Bronchial epithelial cell (primary cell): Measurements from ENCODE around the gene ZNF593OS. TPM values are rescaled to one million over a fixed set of nuclear protein-coding genes. Genes with fewer than 3 reads are reported as not detected.

Experiments
- DNase-seq: peaks from one replicate; pipeline ENCODE4 v3.0.0-alpha.2; 2010; ENCODE audit warnings: low read depth
- FAIRE-seq: peaks from 2 replicates; lab custom pipeline; 2011; peaks lifted over from hg19 to GRCh38; lab: Jason Lieb, UNC
- H3K27me3 ChIP-seq: 2 replicates; pipeline ENCODE4 v1.5.1; 2011; ENCODE audit warnings: low read length; ENCODE audit not compliant: control insufficient read depth, insufficient read depth
- H3K36me3 ChIP-seq: 2 replicates; pipeline ENCODE4 v1.5.1; 2011; ENCODE audit warnings: low read length; ENCODE audit not compliant: control insufficient read depth, insufficient read depth
- H3K4me3 ChIP-seq: 2 replicates; pipeline ENCODE4 v1.5.1; 2011; ENCODE audit warnings: mild to moderate bottlenecking, low read depth, low read length, control low read depth
- total RNA-seq: library from RNA; depleted of rRNA; stranded (reverse); fragments of >200 nt; gene quantifications from 2 replicates; pipeline ENCODE4 v1.2.1, GENCODE V29; 2014
- TF ChIP-seq, protein P1 (sequence below): IDR thresholded peaks from 2 replicates; pipeline ENCODE4 v1.5.1; 2011; ENCODE audit warnings: mild to moderate bottlenecking, moderate library complexity, low read length, control low read depth, inconsistent platforms; ENCODE audit not compliant: insufficient read depth, severe bottlenecking

ZNF593OS gene
- total RNA-seq, 1 donor from 2014 or later, result not detected

DNA sequence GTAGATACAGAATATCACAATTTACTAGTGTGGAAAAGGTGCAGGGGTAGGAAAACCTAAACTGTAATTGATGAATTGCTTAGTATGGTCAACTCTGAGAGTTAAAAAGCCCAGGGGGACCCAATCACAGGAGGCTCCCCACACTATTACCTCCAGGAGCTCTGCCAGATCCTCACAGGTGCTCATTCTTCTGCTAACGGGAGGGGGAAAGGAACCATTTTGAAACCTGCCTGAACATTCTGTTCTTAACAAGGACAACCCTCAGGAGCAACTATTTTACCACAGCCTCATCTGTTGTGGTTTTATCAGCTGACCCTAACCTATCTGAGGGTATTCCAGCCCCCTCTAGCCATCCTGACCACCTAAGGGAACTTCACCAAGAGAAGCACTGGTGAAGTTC lies 40.9 kb downstream of the ZNF593OS start:
- TF ChIP-seq, protein P1, sequence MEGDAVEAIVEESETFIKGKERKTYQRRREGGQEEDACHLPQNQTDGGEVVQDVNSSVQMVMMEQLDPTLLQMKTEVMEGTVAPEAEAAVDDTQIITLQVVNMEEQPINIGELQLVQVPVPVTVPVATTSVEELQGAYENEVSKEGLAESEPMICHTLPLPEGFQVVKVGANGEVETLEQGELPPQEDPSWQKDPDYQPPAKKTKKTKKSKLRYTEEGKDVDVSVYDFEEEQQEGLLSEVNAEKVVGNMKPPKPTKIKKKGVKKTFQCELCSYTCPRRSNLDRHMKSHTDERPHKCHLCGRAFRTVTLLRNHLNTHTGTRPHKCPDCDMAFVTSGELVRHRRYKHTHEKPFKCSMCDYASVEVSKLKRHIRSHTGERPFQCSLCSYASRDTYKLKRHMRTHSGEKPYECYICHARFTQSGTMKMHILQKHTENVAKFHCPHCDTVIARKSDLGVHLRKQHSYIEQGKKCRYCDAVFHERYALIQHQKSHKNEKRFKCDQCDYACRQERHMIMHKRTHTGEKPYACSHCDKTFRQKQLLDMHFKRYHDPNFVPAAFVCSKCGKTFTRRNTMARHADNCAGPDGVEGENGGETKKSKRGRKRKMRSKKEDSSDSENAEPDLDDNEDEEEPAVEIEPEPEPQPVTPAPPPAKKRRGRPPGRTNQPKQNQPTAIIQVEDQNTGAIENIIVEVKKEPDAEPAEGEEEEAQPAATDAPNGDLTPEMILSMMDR, result no peak
- no peaks in the 10 kb centered on the region for H3K27me3 ChIP-seq
- DNase-seq (no peak), FAIRE-seq (no peak)
- no peaks in the 10 kb centered on the region for H3K36me3 ChIP-seq
- no peak overlapping the region for H3K4me3 ChIP-seq

DNA sequence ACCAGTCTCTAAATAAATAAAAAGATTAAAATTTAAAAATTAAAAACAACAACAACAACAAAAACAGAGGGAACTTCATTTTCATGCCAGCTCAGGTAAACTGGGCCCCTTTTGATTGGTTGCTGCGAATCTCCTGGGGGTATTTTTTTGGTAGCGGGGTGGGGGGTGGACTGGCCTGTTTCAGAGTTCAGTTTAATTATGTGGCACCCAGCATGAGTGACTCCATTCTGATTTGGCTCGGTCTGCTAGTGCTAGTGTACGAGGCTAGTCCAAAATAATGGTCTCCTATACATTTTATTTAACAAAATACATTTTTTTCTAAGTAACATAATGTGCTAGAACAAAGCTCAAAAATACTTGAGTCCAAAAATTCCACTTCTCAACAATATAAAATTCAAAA lies 41.9 kb downstream of the ZNF593OS start:
- no peak overlapping the region for H3K4me3 ChIP-seq
- FAIRE-seq (no peak), DNase-seq (no peak)
- TF ChIP-seq, protein P1, result no peak
- no peaks in the 10 kb centered on the region for H3K27me3 ChIP-seq
- H3K36me3 ChIP-seq, result no peaks in the 10 kb centered on the region

DNA sequence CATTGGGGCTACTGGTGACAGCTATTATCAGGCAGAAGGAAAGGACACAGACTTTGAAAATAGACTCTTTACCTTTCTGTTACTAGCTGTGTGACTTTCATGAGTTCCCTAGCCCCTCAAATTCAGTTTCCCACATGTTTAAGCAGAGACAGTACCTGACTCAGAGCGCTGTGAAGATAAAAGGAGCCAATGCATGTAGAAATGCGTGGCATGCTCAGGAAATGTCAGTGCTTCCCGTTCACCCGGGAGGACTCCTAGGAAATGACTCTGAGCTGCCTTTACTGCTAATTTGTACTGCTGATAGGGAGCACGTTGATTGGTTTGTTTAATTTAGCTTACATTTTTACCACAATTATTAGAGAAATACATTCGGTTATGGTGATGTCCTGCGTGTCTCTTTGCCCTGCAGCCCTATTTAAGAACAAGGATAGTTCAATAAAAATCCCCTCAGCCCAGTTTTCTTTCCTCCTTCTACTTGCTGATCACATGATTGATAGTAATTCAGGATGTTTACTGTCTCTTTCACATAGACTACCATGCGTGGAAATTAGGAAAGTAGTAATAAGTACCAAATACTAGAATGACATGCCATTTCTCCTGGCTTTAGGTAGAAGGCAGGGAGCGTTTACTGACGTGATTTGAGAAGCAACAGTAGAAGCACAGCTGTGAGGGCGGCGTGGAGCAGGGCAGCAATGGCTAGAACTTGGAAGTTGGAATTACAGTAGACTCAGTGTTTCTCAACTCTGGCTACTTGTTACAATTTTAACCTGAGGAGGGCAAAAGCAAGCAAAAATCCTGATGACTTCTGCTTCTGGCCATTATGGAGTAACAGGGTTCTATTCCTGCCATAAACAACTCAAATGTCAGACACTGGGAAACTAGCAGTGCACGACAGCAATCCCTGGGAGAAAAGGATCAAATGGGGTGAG lies 44.1 kb downstream of the ZNF593OS start:
- Histone ChIP-seq H3K36me3 (no peaks in the 10 kb centered on the region), H3K27me3 (no peaks in the 10 kb centered on the region), H3K4me3 (no peak overlapping the region)
- TF ChIP-seq, protein P1, result no peak
- FAIRE-seq, result no peak
- peak; percentile 70 for DNase-seq

DNA sequence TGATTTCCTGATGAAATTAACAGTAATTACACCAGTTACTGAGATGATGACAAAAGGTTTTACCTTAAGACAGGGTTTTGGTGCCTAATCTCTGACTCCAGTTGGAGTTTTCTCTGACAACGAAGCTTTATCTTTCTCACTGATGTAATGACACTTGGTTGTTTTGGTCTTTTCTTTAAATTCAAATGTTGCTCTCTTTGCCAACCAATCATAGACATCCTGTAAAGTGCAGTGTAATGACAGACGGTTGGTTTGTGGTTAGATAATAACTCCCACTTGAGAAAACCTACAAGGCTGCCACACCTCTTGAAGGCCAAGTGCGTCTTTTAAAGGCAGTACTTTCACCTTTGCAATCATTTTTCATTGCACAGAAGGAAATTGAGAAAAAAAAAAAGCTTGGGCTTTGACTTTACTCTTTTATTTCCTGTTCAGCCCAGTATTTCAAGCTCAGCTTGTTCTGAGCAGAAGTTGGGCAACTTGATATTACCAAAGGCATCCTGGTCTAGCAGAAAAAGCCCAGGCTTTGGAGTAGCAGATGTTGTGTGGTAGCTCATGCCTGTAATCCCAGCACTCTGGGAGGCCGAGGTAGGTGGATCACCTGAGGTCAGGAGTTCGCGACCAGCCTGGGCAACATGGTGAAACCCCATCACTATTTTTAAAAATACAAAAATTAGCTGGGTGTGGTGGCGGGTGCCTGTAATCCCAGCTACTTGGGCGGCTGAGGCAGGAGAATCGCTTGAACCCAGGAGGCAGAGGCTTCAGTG lies 45.1 kb downstream of the ZNF593OS start:
- FAIRE-seq (peak; percentile 13), DNase-seq (peak; percentile 87)
- no peaks in the 10 kb centered on the region for H3K36me3 ChIP-seq
- H3K27me3 ChIP-seq, result no peaks in the 10 kb centered on the region
- no peak overlapping the region for H3K4me3 ChIP-seq
- TF ChIP-seq, protein P1, result no peak

DNA sequence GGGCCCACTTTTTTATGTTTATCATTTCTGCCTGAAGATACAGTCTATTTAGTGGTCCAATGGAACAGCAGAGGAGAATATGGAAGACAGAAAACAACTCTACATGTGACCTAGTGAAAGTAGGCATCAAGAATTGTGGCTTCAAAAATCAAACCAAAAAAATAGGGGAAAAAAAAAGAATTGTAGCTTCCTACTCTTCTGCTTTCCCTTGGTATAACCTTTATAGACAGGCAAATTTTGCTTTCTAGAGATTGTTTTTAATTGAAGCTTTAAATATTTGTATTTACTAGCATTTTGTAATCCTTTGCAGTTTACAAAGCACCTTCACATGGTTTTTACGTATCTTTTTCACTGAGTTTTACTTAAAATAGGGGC lies 45.7 kb downstream of the ZNF593OS start:
- FAIRE-seq (no peak), DNase-seq (no peak)
- Histone ChIP-seq H3K36me3 (no peaks in the 10 kb centered on the region), H3K27me3 (no peaks in the 10 kb centered on the region), H3K4me3 (no peak overlapping the region)
- TF ChIP-seq, protein P1, result no peak
